ENCODE measurements around the gene RRAGD.

The RRAGD gene, protein sequence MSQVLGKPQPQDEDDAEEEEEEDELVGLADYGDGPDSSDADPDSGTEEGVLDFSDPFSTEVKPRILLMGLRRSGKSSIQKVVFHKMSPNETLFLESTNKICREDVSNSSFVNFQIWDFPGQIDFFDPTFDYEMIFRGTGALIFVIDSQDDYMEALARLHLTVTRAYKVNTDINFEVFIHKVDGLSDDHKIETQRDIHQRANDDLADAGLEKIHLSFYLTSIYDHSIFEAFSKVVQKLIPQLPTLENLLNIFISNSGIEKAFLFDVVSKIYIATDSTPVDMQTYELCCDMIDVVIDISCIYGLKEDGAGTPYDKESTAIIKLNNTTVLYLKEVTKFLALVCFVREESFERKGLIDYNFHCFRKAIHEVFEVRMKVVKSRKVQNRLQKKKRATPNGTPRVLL

DNA sequence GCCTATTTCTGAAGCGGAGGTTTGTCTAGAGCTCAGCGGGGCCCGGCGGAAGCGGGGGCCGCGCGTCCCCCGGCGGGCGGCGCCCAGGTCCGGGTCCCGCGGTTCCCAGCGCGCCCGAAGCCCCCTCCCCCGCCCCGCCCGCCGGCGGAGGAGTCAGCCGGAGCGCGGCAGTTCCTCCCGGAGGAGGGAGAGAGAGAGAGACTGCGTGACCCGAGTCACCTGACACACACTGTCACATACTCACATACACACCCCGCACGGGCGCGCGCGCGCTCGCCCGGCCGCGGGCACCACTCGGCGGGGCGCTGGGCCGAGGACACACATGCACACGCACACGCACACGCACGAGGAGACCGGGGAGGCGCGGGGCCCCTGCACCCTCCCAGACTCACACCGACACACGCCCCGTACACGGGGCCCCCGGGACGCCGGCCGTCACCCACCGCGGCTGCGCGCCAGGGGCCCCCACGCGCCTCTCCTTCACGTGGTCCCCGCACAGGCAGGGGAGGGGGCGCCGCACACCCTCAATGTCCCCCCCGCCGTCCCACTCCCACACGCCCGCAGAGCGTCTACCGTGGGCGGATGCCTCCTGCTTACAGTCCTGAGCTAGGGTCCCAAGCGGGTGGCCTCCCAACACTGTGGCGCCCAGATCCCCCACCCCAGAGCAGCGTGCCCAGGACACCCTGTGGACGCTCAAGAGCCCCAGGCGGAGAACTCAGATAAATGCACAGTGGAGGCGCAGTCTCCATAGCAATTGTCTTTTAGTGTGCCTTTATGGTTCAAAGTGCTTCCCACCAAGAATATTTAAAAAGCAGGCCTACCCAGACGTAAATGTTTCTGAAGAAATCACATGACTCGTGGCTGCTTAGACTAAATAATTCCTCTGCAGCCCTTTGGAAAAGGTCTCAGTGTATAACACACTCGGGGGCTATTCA lies at the start of gene RRAGD:
RRAGD (minus strand) TSS at position 203 of the 935 bp plus-strand sequence. CDS start 280 bp downstream, outside the sequence.
- DNase-seq: peak; percentile 73

DNA sequence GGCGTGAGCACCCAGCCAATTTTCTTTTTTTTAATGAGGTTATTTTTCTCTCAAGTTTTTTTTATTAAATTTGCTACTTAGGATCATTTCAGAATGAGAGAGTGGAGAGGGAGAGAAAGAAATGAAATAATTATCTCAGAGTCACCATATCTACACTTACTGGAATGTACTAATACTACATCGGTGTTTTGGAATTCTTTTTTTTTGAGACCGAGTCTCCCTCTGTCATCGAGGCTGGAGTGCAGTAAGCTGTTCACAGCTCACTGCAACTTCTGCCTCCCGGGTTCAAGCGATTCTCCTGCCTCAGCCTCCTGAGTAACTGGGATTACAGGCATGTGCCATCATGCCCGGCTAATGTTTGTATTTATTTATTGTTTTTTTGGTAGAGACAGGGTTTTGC lies 48.6 kb upstream of the RRAGD start:
- DNase-seq: no peak

DNA sequence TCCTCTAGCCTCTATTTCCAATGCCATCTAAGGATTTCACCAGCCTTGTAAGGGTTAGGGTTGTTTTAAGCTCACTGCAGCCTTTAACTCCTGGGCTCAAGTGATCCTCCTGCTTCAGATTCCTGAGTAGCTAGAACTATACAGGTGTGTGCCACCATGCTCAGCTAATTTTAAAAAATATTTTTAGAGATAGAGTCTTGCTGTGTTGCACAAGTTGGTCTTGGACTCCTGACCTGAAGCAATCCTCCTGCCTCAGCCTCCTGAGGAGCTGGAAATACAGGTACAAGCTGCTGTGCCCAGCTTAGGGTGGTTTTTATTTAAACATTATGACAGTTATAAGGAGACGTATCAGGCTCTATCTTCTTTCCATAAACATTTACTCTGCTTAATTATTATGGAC lies 47.4 kb upstream of the RRAGD start:
- no peak for DNase-seq

DNA sequence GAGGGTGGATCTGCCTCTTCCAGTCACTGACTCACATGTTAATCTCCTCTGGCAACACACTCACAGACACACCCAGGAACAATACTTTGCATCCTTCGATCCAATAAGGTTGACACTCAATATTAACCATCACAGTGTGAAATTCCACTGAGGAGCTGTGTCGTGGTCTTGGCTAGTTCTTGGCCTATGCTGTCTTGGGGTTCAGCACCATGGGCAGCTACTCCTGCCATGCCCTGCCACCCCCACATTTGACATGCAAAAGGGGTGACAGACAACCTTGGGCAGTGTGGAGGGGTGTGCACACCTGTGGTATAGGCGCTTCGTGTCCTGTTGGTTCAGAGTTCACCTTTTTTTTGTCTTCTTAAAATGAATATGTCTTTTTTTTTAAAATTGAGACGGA lies 46.6 kb upstream of the RRAGD start:
- no peak for DNase-seq

DNA sequence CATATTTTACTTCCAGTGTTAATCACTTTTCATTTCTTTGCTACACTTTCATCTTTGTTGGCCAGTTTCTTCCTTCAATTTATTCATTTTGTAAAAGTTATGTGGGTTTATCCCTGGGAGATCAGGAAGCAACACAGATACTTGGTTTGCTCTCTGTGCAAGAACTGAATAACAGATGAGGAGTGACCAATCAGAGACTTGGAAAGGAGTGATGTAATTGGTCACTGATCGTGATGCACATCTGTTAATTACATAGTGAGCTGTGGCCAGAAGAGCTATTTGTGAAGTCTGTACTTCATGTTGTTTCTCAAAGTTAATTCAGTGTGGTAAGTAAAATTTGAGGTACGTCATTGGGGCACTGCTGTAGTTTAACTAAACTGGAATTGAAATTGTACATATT lies 42.2 kb upstream of the RRAGD start:
- no peak for DNase-seq

DNA sequence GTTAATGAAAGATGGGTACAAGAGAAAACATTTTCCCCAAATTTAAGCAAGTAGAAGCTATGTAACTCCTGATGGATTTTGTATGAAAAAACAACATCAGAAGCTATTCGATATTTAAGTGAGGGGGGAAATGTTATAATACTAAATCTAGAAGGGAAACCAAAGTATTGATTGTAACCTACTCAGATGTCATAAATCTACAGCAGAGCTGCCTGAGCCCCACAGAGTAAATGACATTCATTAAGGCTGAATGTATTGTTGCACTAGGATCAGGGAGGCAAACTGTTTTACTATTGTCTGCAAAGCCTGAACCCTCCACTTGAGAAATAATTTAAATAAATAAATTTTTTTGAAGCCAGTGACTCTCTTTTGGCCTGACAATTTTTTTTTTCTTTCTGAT lies 40.2 kb upstream of the RRAGD start:
- no peak for DNase-seq

DNA sequence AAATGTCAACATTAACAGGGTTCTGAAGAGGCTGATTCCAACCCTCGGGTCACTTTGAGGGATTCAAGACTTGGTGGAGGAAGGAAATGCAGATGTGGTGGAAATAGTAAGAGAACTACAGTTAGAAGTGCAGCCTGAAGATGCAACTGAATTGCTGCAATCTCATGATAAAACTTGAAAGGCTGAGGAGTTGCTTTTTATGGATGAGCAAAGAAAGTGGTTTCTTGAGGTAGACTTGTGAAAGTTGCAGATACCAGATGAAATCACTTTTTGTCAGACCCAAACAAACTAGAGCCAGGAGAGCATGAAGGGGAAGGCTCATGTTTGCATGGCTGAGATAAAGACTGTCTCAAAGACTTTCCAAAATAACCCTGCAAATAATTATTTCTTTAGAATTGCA lies 37.1 kb upstream of the RRAGD start:
- DNase-seq: no peak

DNA sequence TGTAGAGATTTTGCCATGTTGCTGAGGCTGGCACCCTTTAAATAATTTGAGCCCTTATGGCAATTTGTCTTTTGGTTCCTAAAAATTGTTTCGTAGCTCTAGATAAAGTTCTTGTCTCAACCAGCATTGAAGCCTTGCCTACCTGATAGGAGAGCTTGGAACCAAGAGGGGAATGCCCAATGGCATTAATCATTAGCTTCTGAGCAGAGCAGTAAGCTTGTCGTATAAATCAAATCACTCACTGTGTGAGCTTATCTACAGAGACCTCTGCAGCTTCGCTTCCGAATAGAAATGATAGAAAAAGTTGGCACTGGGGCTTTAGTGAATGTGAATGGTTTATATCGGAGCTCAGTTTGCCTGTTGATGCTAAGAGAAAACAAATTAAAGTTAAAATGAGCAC lies 31.6 kb upstream of the RRAGD start:
- no peak for DNase-seq

DNA sequence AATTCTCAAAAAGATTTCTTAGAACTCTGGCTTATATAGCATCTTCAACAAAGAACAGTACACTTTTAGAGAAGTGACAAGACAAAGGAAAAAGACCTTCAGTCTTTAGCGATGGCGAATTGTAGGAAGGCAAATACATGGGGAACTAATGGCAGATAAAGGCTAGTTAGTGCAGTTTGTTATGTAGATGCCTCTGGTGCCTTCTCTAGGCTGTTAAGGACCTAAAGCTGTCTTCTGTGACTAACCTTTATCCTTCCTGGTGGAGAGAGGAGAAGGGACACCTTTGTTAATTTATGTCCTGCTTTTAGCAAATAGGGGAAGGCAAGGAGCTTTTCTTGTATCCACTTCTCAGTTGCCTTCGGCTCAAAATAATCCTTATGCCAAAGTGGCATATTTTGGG lies 28.1 kb upstream of the RRAGD start:
- DNase-seq: no peak

DNA sequence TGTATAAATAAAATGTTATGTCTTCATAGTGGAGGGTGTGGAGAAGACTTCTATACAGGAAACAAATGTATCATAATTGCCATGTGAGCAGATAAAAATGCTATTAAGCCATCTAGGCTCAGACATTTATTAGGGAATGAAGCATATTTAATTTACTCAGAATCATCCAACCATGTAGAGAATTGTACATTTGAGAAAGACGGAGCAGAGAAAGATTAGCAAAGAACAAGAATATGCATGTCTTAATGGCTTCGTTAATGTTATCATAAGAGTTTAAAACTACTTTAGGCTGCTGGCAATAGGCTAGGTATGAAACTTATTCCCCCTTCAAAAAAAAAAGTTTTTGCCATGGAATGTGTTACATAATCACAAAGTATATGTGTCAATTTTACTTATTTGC lies 26.9 kb upstream of the RRAGD start:
- DNase-seq: no peak

DNA sequence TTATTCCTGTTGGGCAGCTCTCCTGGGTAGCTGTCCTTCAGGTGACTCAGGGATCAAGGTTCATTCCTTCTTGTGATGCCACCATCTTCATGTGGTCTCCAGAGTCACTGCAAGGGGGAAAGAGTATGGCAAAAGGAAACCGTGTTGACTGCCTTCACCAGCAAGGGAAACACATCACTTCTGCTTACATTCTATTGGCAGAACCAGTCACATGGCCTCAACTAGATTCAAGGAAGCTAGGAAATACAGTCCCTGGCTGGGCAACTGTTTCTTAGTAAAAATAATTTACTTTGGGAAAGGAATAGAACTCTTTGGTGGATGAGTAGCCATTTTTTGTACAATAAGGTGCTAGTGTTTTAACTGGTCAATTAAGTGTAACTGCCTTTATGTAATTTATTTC lies 26.2 kb upstream of the RRAGD start:
- DNase-seq: no peak

DNA sequence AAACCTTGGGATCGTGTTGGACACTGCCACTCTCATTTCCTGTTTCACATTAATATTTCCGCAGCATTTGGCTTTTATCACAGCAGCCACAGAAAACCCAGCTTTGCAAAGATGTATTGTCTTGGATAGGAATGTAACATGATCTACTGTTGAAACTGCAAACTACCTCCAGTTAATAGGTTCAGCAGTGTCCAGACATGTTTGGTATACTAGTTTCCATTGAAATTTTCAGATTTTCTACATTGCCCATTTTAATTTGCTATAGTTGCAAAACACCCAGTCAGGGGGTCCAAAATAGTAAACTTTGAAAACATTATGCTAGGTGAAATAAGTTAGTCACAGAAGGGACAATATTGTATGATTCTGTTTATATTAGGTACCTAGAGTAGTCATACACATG lies 24.2 kb upstream of the RRAGD start:
- DNase-seq: no peak

DNA sequence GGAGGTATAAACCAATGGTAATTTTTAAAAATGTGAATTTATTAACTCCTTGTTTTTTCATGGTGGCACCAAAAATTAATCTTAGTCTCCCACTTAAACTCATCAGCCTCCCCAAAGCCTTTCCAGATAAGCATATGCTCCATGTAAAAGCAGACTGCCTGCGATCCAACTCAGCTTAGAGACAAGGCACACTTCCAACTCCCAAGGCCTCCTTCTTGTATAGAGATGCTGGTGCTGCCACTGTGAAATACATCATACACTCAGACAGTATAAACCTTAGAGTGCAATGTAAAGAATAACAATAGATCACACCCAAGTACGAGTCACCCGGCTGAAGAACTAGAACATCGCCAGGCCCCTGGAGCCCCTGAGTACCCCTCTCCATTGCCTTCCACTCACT lies 22.9 kb upstream of the RRAGD start:
- no peak for DNase-seq

DNA sequence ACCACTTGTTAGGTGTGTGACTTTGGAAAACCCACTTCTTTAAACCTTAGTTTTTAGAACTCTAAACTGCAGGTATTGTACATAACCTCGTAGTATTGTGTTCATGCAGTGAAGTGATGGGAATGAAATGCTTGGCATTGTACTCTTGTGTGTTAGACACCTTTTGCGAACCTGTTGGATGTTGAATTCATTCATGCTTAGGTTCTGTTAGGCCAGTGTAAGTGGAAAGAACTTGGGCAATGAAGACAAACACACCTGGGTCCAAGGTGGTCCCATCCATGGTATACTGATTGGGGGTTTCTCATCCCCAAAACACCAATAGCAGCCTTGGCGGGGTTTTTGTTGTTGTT lies 22.1 kb upstream of the RRAGD start:
- DNase-seq: no peak

DNA sequence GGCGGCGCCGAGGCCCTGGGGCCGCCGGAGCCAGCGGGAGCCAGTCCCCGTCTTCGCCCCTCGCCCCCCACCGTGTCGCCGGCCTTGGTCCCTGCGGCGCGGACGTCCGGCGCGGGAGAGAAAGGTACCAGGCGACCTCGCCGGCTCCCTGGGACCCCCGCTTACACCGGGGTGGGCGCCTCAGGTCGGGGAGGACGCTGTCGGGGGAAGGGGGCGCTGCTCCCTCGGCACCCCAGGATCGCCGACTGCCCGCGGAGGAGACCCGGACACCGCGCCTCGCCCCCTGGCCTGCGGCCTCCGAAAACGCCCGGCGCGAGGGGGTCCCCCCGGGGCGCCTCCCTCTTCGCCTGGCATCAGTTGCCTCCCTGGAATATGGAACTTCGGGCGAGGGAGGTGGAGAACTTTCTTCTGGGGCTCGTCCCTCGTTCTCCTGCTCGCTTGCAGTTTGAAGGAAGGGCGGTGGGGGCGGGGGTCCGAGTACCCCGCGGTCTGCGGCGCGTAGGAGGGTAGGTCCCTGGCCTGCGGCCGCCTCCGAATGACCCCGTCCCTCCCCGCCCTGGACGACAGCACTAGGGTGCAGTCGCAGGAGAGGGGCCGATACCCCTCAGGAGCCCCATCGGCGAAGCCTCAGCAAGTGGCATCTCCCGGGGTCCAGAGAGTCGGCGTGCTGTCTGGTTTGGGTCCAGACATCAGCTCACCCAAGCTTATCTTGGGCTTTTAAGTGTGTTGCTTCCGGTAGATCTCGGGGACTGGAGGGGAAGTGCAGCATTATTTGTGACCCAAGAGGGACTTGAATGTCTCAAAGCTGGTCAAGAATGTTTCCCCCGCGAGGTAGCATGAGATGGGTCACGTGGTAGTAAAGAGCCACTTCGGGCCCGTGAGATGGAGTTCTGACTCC lies 21.4 kb upstream of the RRAGD start:
- DNase-seq: no peak

DNA sequence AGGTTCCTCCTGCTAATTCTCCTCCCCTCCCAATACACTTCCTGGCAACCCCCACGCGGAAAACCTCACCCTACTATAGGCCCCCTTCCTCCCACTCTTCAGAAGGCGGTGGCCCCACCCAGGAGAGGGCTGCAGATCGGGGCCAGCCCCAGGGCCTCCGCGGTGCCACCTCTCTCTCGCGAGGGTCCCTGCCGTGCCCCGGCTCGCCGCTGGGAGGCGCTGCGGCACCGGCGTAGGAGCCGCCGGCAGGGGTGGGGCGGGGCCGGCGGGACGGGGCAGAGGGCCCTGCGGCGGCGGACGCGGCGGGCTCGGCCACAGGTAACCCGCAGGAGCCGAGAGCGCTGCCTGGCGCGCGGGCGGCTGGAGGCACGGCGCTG lies 20.8 kb upstream of the RRAGD start, which contains the start of gene ANKRD6:
ANKRD6 (plus strand) TSS at position 278 of the 377 bp plus-strand sequence. CDS start 133,825 bp downstream, outside the sequence.
- no peak for DNase-seq

DNA sequence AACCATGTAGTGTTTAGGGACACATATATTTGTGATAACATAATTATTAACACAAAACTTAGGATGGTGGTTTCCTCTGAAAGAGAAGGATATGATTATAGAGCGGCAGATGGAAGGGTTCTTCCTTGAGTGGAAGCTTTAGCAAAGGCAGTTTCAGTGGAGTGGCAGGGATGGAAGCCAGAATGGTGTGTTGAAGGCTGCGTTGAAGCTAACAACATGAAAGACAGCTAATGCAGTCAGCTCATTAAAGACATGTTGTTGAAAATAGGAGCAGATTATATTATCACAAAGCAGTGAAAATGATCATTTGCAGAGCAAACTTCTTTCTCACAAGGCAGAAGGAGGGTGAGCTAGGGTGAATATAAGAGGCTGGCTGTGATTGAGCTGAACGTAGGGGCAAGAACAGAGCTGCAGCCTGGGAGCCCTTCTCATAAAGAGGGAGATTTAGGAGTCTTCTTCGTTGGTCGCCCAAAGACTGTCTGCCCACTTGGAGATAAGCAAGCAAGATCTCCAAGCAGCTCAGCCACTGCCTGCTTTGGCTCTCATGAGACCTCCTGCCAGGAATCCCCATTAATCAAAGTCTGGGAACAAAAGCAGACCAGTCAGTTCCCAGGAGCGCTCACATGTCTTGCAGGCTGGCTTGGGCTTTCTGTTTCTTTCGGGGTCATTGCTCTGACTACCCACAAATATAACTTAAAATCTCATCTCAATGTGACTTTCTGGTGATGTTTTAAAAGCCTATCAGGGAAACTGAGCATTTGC lies 18.3 kb upstream of the RRAGD start:
- DNase-seq: no peak

DNA sequence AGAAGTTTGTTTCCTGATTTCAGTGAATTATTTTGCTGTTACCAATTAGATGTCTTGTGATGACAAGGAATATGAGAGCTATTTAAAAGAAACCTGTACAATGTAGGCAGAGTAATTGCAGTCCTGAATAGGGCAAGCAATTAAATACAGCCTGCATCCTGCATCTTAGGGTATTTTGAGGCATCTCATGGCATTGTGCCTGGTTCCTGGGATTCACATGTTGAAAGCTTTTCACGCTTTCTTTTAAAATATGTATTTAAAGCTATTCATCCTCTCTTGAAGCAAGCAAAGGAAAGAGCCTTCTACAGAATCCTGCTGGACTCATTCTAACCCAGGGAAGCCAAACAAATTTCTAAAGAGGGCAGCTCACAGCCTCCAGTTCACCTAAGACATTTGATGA lies 4.7 kb upstream of the RRAGD start:
- no peak for DNase-seq

DNA sequence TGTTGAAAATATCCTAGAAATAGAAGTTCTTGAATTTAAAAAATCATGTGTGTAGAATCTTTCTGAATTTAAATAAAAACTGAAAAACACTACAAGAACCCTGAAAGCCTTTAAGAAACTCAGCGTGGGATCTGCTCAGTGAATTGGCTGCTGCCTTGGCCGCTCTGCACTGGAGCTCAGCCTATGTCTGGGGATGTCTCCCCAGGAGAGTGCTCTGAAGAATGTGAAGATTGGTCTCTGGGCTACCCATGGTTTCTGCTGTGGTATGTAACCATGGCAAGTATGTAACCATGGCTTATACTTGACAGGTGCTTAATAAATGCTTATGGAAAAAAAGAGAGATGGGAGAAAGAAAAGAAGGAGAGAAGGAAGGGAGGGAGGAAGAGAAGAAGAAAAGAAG lies 3.1 kb upstream of the RRAGD start:
- DNase-seq: no peak

DNA sequence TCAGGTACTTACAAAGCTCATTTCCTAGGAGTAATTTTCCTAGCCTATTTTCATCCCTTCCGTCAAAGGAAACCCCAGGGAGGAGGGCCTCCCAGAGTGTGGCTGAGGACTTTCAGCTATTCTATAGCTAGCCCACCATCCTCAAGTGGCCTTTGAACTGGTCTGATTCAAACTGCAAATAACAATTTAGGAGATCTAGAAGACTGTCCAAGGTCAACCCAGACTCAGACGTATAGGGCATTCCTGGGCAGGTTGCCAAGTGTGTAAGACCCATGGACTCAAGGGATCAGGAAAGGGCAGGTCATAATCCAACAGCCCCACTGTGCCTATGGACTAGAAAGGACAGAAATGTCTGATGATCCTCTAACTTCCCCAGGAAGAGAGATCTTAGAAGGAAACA lies 2.1 kb upstream of the RRAGD start:
- DNase-seq: no peak

DNA sequence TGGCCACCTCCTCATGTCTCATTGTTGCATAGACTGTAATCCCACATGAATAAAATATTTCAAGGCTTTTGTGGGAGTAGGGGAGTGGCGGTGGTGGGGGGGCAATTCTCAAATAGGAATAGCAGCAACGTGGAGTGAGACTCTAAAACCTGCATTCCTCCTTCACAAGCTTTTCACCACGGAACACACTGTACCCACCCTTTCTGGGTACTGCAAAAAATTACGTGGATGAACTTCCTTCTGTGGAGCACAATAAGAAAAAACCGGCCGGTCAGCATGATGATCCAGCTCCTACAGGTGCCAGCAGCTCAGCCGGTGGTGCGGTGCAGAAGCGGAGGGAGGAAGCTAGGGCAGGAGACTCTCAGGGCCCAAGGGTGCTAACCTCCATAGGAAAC lies 930 bp upstream of the RRAGD start:
- peak; percentile 22 for DNase-seq
